SU-DHL-6 (cell line): Measurements from ENCODE around the gene MAN2A1.

Experiments used
- CTCF ChIP-seq: fragments of 200-600 bp; sonication (generic); IDR thresholded peaks from one replicate; pipeline ENCODE4 v1.5.1; 2017; ENCODE audit warnings: antibody characterized with exemption, mild to moderate bottlenecking, low read length, moderate library complexity; ENCODE audit not compliant: insufficient read depth, poor library complexity, severe bottlenecking
- EZH2phosphoT487 ChIP-seq: fragments of 200-600 bp; sonication (generic), shearing (Covaris generic); conservative IDR thresholded peaks from 2 replicates; pipeline ENCODE4 v1.6.1; 2018; ENCODE audit warnings: mild to moderate bottlenecking, antibody characterized with exemption, low read length, moderate library complexity, mixed read lengths

GRCh38 chr5:109900461-109900860 is 210.7 kb downstream of the MAN2A1 start:
- no peak for TF ChIP-seq CTCF
- no peak for TF ChIP-seq EZH2phosphoT487
